ENCODE measurements around the gene EIF2D.
"Not testable (repeated sequence)": the region's sequence is repeated elsewhere in the genome, so short reads cannot be mapped to it uniquely, and the experiment has no call there.

EIF2D gene

GRCh38 chr1:206612129-206612876 is at the start of gene EIF2D:
TSS of gene EIF2D (minus strand) at chr1:206612465. CDS start at chr1:206612342, 123 bp downstream.
- DNase-seq = peak; percentile 94 to 99 (median 98)

GRCh38 chr1:206661161-206661820 is 49.0 kb upstream of the EIF2D start:
- no peak for DNase-seq

DNA sequence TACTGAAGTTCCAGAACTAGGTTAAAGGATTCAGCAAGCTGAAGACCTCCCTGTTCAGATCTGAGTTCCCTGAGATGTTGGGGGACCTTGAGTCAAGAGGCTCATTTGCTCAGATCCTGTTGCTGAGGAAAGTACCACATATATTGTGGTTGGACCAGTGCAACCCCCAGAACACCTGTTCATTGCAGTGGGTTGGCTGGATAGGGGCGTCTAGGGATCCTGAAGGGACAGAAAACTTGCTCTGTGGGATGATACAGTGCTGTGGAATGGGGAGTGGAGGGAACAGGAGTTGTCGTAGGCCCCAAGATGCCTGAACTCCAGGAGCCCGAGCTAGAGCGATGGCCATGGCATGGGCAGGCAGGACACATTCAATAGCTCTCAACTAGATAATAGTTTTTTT is 47.9 kb upstream of the EIF2D start:
- DNase-seq = no peak

- DNase-seq = no peak
These were observed 46.7 kb upstream of the EIF2D start for GRCh38 chr1:206658981-206659273.

DNA sequence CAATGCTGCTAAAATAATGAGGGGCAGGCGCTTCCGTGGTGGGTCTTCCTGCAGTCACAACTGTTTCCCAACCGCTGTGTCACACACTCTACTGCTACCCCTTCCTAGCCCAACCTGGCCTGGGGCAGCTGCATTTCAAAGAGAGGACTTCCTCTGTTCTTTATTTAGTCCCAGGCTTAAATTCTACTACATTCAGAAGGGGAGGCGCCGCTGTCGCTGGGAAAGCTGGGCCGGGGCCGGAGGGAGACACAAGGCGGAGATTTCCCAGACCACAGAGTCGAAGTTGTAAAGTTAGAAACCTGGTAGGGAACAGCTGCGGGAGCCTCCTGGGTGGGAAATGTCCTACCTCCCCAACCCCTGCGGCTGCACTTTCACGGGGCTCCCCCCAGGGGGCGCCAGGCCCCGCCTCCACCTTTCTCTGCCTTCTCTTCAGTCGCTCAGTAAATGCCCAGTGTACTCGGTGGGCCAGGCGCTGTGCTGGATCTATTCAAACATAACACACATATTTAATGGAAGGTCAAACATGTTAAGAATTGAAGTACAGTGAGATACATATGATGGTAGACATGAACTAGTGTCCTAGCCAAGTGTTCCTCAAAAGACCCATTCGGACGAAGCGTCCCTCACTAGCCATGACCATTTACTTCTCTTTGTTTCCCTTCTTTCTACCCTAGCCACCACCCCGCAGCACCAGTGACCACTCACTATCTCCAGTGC is 46.2 kb upstream of the EIF2D start:
- DNase-seq = peak in 2 of 3 donors; percentile 58 to 73

- DNase-seq = no peak
These were observed 45.5 kb upstream of the EIF2D start for GRCh38 chr1:206657751-206658150.

DNA sequence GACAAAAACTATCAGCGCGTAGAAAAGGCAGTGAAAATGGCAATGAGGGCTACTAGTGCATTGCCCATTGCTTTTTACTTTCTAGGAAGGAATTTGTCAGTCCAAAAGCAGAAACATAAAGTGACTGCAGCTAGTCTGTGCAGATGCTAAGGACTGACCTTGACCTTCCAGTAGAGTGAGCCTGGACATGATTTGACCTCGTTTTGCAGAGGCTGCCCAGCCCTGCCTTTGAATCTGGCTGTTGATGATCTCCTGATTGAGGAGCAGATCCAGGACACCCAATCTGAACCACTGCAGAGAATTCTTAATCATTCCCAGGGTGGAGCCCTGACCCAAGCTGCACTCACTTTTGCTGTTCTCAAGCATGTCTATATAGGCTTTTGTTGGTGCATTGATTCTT is 44.7 kb upstream of the EIF2D start:
- no peak for DNase-seq

- no peak for DNase-seq
These were observed 43.2 kb upstream of the EIF2D start for GRCh38 chr1:206655471-206655882.

- DNase-seq = peak; percentile 73 to 86 (median 83)
These were observed 42.6 kb upstream of the EIF2D start for GRCh38 chr1:206654828-206655227.

GRCh38 chr1:206653715-206654459 is 41.6 kb upstream of the EIF2D start:
- DNase-seq = no peak

DNA sequence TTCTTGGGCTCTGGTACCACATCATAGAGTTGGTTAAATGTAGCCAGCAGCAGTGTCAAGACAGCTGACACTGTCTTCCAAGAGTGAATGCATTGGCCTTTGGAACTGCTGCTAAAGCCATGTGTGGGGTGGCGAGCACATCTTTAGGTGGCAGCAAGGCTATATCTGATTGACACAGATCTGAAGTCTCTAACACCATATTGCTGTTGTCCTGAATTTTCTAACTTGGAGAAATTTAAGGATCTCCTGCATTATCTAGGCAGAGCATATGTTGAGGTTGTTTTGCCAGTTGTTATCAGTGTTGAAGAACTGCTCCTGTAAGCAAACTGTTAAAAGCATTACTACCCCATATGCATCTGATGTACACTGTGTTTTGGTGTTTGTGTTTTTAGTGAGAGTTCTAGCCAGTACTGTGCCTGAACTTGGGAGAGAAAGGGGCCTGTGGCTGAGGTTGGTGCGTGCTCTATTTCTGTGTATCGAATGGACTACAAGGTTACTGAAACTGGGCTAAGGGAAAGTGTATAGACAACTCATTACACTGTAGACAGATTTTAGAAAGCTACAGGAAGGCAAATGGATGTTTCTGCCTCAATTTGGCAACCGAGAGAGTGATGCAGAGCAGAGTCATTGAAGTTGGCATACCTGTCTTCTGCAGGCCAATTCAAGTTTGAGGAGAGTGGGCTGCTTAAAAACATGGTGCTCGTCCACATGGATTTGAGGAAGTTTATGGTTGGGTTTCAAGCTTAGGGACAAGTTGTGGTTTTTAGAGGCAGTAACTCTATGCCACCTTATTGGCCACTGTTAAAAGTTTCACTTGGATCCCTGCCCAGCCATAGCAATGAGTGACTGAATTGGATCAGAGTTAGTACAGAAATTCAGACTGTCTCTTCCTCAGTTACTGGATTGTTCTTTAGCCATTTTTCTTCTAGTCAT is 40.0 kb upstream of the EIF2D start:
- no peak for DNase-seq

DNA sequence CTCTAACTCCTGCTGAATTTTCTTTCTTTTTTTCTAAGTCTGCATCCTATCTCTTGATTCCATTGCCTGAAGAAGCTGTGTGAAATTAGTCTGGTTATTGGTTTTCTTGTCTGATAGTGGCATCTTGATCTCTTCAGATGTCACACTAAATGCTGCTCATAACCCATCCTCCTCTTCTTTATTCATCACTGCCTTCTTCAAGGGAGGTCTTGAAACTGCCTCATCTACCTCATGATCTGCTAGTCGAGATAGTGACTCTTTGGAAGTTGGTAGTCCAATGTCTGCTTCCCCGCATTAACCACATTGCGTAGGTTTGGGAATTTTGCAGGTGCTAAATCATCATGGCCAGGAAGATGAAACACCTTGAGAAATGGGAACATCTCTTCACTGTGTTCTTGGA is 38.7 kb upstream of the EIF2D start:
- DNase-seq = no peak

GRCh38 chr1:206649261-206649921 is 37.1 kb upstream of the EIF2D start:
- DNase-seq = no peak

GRCh38 chr1:206647224-206647623 is 35.0 kb upstream of the EIF2D start:
- DNase-seq = no peak

GRCh38 chr1:206646504-206646903 is 34.2 kb upstream of the EIF2D start:
- no peak for DNase-seq

DNA sequence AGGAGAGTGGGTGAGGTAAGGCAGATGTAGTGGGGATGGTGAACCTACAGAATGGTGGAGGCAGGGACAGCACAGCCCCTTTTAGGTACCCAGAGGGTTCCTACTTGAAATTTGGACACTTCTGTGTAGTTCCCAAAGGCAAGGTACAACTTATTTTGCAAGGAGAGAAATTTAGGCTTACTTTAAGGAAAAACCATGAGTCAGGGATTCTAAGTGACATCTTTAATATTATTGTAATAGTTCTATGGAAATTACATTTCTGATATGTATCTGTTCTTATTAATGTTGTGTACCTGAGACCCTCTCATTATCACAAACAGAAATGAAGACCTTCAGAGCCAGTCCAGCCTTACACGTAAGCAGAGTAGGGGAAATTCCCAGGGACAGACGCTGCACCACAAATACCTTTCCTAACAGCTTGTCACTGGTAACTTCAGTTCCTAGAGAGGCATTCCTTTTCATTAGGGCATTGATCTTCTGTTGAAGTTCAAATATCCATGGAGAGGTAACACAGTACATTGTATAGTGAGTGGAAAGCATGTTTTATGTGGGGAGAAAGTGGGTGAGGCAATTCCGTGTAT is 30.9 kb upstream of the EIF2D start:
- DNase-seq = no peak

- DNase-seq = not testable (repeated sequence)
These were observed 29.8 kb upstream of the EIF2D start for GRCh38 chr1:206642074-206642473.

- DNase-seq = no peak
These were observed 25.3 kb upstream of the EIF2D start for GRCh38 chr1:206637605-206638004.

DNA sequence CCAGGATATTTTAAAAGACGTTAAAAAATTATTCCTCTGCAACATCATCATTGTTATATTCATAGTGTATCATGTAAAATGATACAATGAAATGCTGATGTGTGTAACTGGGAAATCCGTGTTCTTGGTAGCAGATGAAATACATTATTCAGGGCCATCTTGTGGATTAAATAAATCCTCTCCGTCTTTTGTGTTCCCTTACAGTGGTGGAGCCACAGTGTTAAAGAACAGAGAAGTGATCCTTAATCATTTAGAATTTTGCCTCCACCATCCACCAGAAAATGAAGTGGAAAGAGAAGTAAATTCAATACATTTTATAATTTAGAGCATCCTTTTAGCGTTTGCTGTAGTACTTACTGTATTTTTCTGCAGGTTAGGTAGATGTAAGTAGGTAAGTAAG is 24.4 kb upstream of the EIF2D start:
- DNase-seq = no peak

GRCh38 chr1:206635978-206636345 is 23.7 kb upstream of the EIF2D start:
- peak; percentile 58 to 65 (median 65) for DNase-seq
